ENCODE data around the gene DNAH1. TPM values are rescaled to one million over a fixed set of nuclear protein-coding genes. Genes with fewer than 3 reads are reported as not detected.
A peak's percentile ranks its signal among the peaks of the same experiment; 100 is the strongest.

DNAH1 gene
- total RNA-seq, 2 donors from 2014 or later, result 1.5 to 2.5 TPM

DNA sequence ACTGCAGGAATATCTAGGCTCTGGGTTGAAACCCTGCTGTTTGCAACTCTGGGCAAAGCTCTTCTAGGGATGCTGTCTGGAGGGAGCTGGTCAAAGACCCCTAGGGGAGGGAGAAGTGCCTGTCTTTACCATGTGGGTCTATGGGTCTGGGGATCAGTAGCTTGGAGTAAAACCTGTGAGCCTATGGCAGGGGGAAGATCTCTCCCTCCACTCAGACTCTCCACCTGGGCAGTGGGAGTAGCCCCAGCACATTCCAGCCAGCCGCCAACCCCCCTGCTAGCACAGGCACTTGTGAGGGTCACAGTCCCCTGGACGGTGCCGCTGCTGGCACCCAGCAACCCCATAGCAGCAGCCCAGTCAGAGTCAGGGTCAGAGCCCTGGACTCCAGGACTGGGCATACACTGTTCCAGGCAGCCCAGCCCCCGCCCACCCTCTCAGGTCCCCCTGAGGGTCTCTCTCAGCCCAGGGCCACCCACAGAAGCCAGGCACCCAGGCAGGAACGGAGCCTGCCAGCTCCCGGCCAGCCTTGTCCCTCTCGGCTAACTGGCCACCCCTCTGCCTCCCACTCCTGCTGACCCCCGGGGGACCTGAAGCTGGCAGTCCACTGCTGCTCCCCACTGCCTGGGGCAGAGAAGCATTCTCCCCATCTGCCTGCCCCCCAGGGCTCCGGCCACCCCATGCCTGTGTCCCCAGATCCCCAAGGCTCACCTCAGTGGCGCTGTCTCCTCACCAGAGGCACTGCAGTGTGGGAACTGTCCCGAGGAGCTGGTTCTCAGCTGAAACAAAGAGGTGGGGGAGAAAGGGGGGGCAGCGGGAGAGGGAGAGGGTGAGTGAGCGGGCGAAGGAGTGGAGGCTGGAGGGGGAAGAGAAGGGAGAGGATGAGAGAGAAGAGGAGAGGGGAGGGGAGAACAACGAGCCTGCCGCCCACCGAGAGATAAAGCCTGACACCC lies 17.7 kb upstream of the DNAH1 start:
- no peak for TF ChIP-seq CTCF (IDR thresholded peaks at IDR 0.05)
- Histone ChIP-seq H3K27me3 (no peaks in the 10 kb centered on the region), H3K9me3 (no peaks in the 10 kb centered on the region), H3K4me1 (peaks cover 0 to 28% of the 10 kb centered on the region in 2 donors), H3K36me3 (no peaks in the 10 kb centered on the region), H3K4me3 (no peak overlapping the region), H3K27ac (peak overlapping the region in 1 of 2 donors; percentile 52)
- DNase-seq (ENCODE audit: low spot score), result no peak

GRCh38 chr3:52299247-52299878 lies 16.8 kb upstream of the DNAH1 start:
- Histone ChIP-seq H3K9me3 (no peaks in the 10 kb centered on the region), H3K4me3 (no peak overlapping the region), H3K27ac (peak overlapping the region; percentile 52 to 70), H3K4me1 (peaks cover 0 to 28% of the 10 kb centered on the region in 2 donors), H3K27me3 (no peaks in the 10 kb centered on the region), H3K36me3 (no peaks in the 10 kb centered on the region)
- DNase-seq (ENCODE audit: low spot score), result no peak
- TF ChIP-seq CTCF (IDR thresholded peaks at IDR 0.05), result no peak

- H3K4me3 ChIP-seq, result no peak overlapping the region
- peak overlapping the region; percentile 52 to 70 for H3K27ac ChIP-seq
- DNase-seq (ENCODE audit: low spot score), result no peak
- no peaks in the 10 kb centered on the region for H3K9me3 ChIP-seq
- TF ChIP-seq CTCF (IDR thresholded peaks at IDR 0.05), result no peak
- peaks cover 0 to 28% of the 10 kb centered on the region in 2 donors for H3K4me1 ChIP-seq
- H3K36me3 ChIP-seq, result no peaks in the 10 kb centered on the region
- H3K27me3 ChIP-seq, result no peaks in the 10 kb centered on the region
Measured at GRCh38 chr3:52299879-52300611, 16.1 kb upstream of the DNAH1 start.

- Histone ChIP-seq H3K27ac (no peak overlapping the region), H3K4me3 (no peak overlapping the region), H3K9me3 (no peaks in the 10 kb centered on the region), H3K4me1 (peaks cover 0 to 28% of the 10 kb centered on the region in 2 donors), H3K27me3 (no peaks in the 10 kb centered on the region), H3K36me3 (no peaks in the 10 kb centered on the region)
- no peak for DNase-seq (ENCODE audit: low spot score)
- no peak for TF ChIP-seq CTCF (IDR thresholded peaks at IDR 0.05)
Measured at GRCh38 chr3:52302426-52303145, 13.5 kb upstream of the DNAH1 start.

- DNase-seq (ENCODE audit: low spot score), result no peak
- Histone ChIP-seq H3K27ac (no peak overlapping the region), H3K27me3 (no peaks in the 10 kb centered on the region), H3K4me1 (peaks cover 0 to 17% of the 10 kb centered on the region in 2 donors), H3K9me3 (no peaks in the 10 kb centered on the region), H3K36me3 (no peaks in the 10 kb centered on the region), H3K4me3 (no peak overlapping the region)
- TF ChIP-seq CTCF (IDR thresholded peaks at IDR 0.05), result no peak
Measured at GRCh38 chr3:52303811-52304210, 12.3 kb upstream of the DNAH1 start.

Measured in right atrium auricular region (tissue), 2 donors.